ENCODE measurements around the gene AGBL3. TPM values are rescaled to one million over a fixed set of nuclear protein-coding genes. Genes with fewer than 3 reads are reported as not detected.
"Not testable (repeated sequence)": the region's sequence is repeated elsewhere in the genome, so short reads cannot be mapped to it uniquely, and the experiment has no call there.

AGBL3 gene
- total RNA-seq, 2 donors from 2014 or later = 2.1 to 2.4 TPM

DNA sequence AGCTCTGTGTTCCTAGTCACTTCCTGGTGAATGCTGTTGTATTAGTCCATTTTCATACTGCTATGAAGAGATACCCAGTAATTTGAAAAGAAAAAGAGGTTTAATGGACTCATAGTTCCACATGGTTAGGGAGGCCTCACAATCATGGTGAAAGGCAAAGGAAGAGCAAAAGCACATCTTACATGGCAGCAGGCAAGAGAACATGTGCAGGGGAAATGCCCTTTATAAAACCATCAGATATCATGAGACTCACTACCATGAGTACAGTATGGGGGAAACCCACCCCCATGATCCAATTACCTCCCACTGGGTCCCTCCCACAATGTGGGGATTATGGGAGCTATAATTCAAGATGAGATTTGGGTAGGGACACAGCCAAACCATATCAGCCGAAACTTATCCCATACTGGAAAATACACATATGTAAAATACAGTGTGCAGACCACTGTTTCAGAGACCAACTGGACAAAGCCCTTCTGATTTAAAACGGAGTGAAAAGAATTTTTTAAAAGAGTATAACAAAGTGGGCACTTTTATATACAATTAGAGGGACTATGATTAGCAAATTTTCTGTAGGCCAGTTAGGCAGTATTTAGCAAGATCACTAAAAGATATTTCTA, 176.2 kb downstream of the AGBL3 start:
- H3K27ac Mint-ChIP-seq = peak overlapping the region; percentile 2
- H3K27me3 Mint-ChIP-seq = no peaks in the 10 kb centered on the region
- H3K4me1 Mint-ChIP-seq = peaks cover 31% of the 10 kb centered on the region
- no peaks in the 10 kb centered on the region for H3K9me3 ChIP-seq (ENCODE audit: control insufficient read depth, low read length, poor library complexity, severe bottlenecking)
- no peak overlapping the region for H3K4me3 Mint-ChIP-seq
- DNase-seq (no peak), ATAC-seq (no peak)
- H3K36me3 Mint-ChIP-seq (ENCODE audit: low read depth) = no peaks in the 10 kb centered on the region

DNA sequence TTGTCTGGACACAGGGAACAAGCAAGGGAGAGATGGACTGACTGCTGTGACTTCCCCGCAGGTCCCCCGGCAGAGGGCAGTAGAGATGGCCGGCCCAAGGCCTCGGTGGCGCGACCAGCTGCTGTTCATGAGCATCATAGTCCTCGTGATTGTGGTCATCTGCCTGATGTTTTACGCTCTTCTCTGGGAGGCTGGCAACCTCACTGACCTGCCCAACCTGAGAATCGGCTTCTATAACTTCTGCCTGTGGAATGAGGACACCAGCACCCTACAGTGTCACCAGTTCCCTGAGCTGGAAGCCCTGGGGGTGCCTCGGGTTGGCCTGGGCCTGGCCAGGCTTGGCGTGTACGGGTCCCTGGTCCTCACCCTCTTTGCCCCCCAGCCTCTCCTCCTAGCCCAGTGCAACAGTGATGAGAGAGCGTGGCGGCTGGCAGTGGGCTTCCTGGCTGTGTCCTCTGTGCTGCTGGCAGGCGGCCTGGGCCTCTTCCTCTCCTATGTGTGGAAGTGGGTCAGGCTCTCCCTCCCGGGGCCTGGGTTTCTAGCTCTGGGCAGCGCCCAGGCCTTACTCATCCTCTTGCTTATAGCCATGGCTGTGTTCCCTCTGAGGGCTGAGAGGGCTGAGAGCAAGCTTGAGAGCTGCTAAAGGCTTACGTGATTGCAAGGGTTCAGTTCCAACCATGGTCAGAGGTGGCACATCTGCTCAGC, 178.2 kb downstream of the AGBL3 start:
- Mint-ChIP-seq H3K4me3 (no peak overlapping the region), H3K36me3 (ENCODE audit: low read depth) (no peaks in the 10 kb centered on the region), H3K27ac (peak overlapping the region; percentile 77), H3K27me3 (no peaks in the 10 kb centered on the region), H3K4me1 (peaks cover 45% of the 10 kb centered on the region)
- DNase-seq (no peak), ATAC-seq (no peak)
- no peaks in the 10 kb centered on the region for H3K9me3 ChIP-seq (ENCODE audit: control insufficient read depth, low read length, poor library complexity, severe bottlenecking)

DNA sequence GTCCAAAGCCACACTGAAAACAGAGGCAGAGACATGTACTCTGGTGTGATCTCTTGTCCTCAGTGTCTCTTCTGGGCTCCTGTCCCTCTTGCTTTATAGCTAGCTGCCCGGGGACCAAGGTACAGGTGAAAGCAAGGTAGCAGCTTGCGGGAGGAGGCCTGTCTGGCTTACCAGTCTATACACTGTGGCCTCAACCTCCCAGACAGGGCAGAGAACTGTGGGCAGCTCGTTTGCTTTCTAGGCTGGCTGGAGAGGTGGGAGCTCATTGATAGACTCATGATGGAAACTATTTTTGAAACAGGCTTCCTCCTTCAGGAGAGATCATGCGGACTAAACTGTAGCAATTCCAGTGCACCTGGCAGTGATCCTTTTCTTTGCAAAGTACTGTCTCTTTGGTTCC, 179.6 kb downstream of the AGBL3 start:
- DNase-seq = no peak
- H3K4me3 Mint-ChIP-seq = no peak overlapping the region
- no peaks in the 10 kb centered on the region for H3K36me3 Mint-ChIP-seq (ENCODE audit: low read depth)
- no peaks in the 10 kb centered on the region for H3K27me3 Mint-ChIP-seq
- peaks cover 39% of the 10 kb centered on the region for H3K4me1 Mint-ChIP-seq
- H3K9me3 ChIP-seq (ENCODE audit: control insufficient read depth, low read length, poor library complexity, severe bottlenecking) = no peaks in the 10 kb centered on the region
- H3K27ac Mint-ChIP-seq = peak overlapping the region; percentile 19
- ATAC-seq = no peak

DNA sequence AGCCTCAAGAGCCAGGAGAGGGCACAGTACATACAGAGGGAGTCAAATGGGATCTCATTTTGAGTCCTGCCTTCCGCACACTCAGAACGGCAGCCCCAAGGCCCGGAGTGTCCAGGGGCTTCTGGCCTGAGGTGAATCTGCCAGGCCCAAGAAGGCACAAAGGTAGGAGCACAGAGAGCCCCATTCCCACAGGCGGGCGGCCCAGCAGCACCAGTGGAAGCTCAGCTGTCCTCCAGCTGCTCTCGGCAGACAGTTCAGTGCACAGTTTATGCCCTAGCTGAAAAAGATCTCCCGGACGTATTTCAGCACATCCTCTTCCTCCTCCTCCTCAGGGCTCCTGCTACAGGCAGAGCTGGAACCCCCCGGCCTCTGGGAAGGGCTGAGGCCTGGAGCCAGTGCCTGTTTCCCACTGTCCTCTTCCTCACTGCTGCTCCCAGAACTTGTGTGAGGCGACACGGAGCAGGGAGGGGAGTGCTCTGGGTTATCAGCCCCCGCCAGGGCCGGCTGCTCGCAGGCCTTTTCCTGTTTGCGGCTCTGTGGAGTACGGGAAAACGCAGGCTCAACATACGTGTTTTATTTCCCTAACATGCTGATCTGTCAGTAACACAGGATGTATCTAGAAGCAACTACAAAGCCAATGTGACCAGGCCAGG, 180.2 kb downstream of the AGBL3 start:
- peaks cover 39% of the 10 kb centered on the region for H3K4me1 Mint-ChIP-seq
- H3K4me3 Mint-ChIP-seq = no peak overlapping the region
- DNase-seq (no peak), ATAC-seq (no peak)
- no peaks in the 10 kb centered on the region for H3K27me3 Mint-ChIP-seq
- H3K9me3 ChIP-seq (ENCODE audit: control insufficient read depth, low read length, poor library complexity, severe bottlenecking) = no peaks in the 10 kb centered on the region
- H3K27ac Mint-ChIP-seq = peak overlapping the region; percentile 97
- H3K36me3 Mint-ChIP-seq (ENCODE audit: low read depth) = no peaks in the 10 kb centered on the region

DNA sequence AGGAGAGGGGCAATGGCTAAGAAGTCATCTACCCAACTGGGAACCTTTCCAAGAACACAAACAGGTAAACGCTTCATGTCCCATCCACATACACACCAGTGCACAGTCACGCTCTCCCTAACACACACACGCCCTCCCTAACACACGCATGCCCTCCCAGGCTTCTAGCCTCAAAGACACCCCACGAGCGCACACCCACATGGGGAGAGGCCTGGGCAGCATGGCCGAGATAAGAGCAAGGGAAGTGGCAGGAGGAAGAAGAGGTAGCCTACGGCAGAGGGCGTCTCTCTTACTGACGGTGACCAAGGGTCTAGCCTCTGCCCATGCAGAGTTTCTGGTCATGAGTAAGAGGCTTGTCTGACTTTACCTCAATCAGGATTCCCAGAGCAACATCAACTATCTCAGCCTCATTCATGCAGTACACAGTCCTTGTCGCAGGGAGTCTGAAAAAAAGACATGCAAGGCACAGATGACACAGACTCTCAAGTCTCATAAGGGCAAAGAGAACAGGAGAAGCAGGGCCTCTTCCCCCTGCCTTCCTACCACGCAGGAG, 181.1 kb downstream of the AGBL3 start:
- DNase-seq = no peak

DNA sequence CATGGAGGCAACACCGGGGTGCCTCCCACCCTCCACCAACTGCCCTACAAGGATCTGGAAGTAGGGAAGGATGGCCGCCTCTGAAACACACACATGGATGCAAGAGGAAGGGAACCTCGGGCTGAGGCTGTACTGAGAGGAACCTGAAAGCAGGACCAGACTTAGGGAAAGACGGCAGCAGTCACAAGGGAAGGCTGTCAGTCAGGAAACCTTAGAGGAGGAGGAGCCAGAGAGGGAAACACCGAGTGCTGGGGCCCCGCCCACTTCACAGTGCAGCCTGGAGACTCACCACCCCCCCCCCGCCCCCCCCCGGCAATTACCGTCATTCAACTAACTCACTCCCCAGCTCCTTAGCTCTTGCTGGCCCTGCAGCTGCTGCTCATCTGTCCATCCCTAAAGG, 181.7 kb downstream of the AGBL3 start:
- H3K27me3 Mint-ChIP-seq = no peaks in the 10 kb centered on the region
- H3K36me3 Mint-ChIP-seq (ENCODE audit: low read depth) = no peaks in the 10 kb centered on the region
- peak overlapping the region; percentile 75 for H3K4me3 Mint-ChIP-seq
- peaks cover 41% of the 10 kb centered on the region for H3K4me1 Mint-ChIP-seq
- DNase-seq (peak in 1 of 3 donors; percentile 31), ATAC-seq (no peak)
- H3K9me3 ChIP-seq (ENCODE audit: control insufficient read depth, low read length, poor library complexity, severe bottlenecking) = no peaks in the 10 kb centered on the region
- peak overlapping the region; percentile 97 for H3K27ac Mint-ChIP-seq

More for the DNA sequence above, 181.1 kb downstream of the AGBL3 start:
- no peaks in the 10 kb centered on the region for H3K36me3 Mint-ChIP-seq (ENCODE audit: low read depth)
- no peak for ATAC-seq
- H3K27ac Mint-ChIP-seq = peak overlapping the region; percentile 97
- H3K4me3 Mint-ChIP-seq = peak overlapping the region; percentile 75
- no peaks in the 10 kb centered on the region for H3K9me3 ChIP-seq (ENCODE audit: control insufficient read depth, low read length, poor library complexity, severe bottlenecking)
- H3K27me3 Mint-ChIP-seq = no peaks in the 10 kb centered on the region
- peaks cover 41% of the 10 kb centered on the region for H3K4me1 Mint-ChIP-seq

DNA sequence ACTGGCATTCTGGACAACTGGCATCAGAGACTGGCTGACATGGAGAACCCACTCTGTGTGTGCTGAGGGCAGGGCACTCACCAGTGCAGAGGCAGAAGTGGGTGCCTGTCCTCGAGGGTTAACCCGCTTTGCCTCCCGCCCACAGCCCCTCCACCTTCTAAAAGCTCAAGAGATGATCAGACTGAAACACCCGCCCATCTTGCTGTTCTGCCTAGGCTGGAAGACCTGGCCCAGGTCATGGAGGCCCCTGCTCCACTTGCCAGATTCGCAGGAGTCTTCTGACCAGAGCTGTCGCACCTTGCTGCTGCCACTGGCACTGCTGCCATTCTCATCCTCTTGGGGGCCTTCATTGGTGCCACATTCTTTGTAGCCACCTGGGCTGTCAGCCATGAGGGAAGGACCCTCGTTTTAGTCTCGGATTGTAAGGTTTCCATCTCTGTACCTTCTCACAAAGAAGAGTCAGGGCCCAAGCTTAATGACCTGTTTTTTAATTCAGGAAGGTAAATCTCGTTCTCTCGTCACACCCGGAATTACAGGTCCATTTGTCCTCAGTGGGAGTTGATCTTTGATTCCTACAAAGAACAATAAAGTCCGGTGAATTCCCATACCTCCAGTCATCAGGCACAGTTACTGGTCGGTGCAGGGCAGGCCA, 182.3 kb downstream of the AGBL3 start:
- Mint-ChIP-seq H3K36me3 (ENCODE audit: low read depth) (no peaks in the 10 kb centered on the region), H3K27ac (peak overlapping the region; percentile 97), H3K4me3 (peak overlapping the region; percentile 89), H3K4me1 (peaks cover 41% of the 10 kb centered on the region), H3K27me3 (no peaks in the 10 kb centered on the region)
- DNase-seq = no peak
- ATAC-seq = no peak
- H3K9me3 ChIP-seq (ENCODE audit: control insufficient read depth, low read length, poor library complexity, severe bottlenecking) = no peaks in the 10 kb centered on the region

DNA sequence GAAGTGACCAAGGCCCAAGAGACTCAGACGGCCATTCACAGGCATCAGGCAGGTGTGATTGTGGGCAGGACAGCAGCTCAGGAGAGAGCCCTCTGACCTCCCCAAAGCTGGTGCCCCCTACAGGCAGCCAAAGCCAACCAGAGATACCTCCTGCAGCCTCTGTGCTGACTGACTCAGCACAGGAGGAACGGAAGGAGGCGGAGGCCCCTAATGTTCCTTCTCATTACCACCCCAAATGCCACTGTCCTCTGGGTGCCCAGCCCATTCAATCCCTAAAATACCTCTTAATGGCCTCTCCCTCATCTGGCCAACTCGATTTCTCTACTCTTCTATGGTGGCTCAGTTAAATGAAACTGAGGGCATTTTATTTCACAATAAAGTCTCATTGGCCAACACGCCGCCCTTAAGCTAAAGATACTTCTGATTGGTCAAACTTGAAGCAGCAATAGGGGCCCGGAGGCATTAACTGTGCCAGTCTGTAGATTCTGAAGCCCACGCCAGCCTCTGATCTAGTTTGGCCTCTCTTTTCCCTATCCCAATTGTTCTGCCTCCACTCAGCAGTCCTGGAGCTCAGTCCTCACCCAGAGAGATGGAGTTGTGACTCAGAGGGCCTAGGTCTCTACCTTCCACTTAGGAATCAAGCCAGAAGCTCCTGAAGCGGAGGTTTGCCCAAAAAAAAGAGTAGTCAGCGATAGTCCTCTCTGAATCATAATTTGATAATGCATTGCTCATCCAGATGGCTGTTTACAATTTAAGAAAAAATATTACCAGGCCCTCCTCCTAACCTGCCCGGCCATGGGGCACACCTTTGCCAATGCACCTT, 183.0 kb downstream of the AGBL3 start:
- no peaks in the 10 kb centered on the region for H3K27me3 Mint-ChIP-seq
- DNase-seq (peak; percentile 35 to 45 (median 35)), ATAC-seq (peak; percentile 44)
- H3K4me3 Mint-ChIP-seq = peak overlapping the region; percentile 89
- H3K36me3 Mint-ChIP-seq (ENCODE audit: low read depth) = no peaks in the 10 kb centered on the region
- peak overlapping the region; percentile 97 for H3K27ac Mint-ChIP-seq
- H3K4me1 Mint-ChIP-seq = peaks cover 35% of the 10 kb centered on the region
- H3K9me3 ChIP-seq (ENCODE audit: control insufficient read depth, low read length, poor library complexity, severe bottlenecking) = no peaks in the 10 kb centered on the region

DNA sequence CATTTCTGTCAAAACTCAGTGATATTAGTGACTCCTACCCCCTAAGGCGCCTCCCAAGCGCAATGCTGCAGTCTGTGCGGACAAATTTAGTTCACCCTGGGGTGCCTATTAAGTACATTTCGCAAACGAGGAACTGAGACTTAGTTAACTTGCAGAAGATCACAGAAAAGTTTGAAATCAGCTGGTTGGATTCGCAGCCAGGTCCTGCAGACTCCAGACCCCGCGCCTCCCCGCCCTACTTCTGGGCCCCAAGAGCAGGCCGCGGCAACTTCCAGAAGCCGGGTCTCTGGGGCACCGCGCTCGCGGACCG, 183.6 kb downstream of the AGBL3 start:
- Mint-ChIP-seq H3K4me3 (peak overlapping the region; percentile 89), H3K27ac (peak overlapping the region; percentile 97), H3K27me3 (no peaks in the 10 kb centered on the region), H3K36me3 (ENCODE audit: low read depth) (no peaks in the 10 kb centered on the region), H3K4me1 (peaks cover 35% of the 10 kb centered on the region)
- no peaks in the 10 kb centered on the region for H3K9me3 ChIP-seq (ENCODE audit: control insufficient read depth, low read length, poor library complexity, severe bottlenecking)
- DNase-seq (no peak), ATAC-seq (peak; percentile 9)

DNA sequence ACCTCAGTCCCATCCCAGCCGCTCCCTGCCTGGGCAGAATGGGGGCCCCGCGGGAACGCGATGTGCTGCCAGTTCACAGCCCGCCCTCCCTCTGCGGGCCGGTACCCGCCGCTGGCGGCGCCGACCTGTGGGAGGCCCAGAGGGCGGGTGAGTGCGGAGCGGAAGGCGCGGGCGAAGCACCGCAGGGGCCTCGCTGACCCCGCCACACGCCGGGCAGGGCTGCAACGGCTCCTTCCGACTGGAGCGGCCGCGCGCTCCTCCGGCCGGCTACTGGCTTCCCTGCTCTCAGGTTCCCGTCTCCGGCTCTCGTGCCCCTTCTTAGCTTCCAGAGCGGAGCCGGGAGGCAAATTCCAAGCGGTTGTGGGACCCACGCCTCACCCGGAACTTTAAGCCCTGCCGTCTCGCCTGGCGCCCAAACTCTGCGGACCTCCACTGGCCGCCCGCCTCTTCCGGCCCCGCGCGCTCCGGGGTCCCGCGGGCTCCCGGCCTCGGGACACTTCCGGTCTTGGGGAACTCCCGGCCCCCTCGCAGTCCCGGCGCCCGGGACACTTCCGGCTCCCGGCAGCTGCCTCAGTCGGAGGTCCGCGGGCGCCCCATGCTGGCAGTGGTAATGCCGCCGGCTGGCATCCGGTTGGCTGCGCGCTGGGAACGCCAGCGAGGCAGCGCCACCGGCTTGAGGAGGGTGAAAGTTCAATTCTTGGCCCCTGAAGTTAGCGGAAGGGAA, 184.1 kb downstream of the AGBL3 start, which contains the start of gene CYREN:
Gene CYREN, minus strand, starts transcription at position 434 of the 724 bp plus-strand sequence. CDS start 1,785 bp downstream, outside the sequence.
- H3K4me1 Mint-ChIP-seq = peaks cover 35% of the 10 kb centered on the region
- no peaks in the 10 kb centered on the region for H3K9me3 ChIP-seq (ENCODE audit: control insufficient read depth, low read length, poor library complexity, severe bottlenecking)
- peak within 1 kb of the TSS; percentile 97 for H3K27ac Mint-ChIP-seq
- H3K36me3 Mint-ChIP-seq (ENCODE audit: low read depth) = no peaks in the 10 kb centered on the region
- peak within 1 kb of the TSS; percentile 89 for H3K4me3 Mint-ChIP-seq
- ATAC-seq (peak; percentile 82), DNase-seq (peak; percentile 81 to 86 (median 82))
- H3K27me3 Mint-ChIP-seq = no peaks in the 10 kb centered on the region

DNA sequence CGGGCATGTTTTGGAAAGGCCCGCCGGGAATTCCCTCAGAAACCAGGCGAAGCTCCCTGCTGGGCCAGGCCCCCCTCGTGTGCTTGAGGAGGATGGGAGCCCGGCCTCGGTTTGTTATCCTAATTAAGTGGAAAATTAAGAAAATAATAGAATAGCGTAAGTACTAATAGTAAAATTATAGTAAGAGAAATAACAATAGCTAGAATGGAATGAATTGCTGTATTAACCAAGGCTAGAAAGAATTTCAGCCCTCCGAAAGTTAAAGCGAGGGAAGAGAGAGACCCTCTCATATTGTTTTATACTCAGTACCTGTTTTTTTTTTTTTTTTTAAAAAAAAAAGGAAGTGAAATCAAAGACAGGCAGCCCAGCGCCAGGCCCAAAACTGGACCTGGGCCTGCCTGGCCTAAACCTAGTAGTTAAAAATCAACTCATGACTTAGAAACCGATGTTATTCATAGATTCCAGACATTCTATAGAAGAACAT, 184.7 kb downstream of the AGBL3 start:
- not testable (repeated sequence) for ATAC-seq; H3K36me3 Mint-ChIP-seq (ENCODE audit: low read depth); H3K27me3 Mint-ChIP-seq; DNase-seq; H3K9me3 ChIP-seq (ENCODE audit: control insufficient read depth, low read length, poor library complexity, severe bottlenecking)
- peak overlapping the region; percentile 97 for H3K27ac Mint-ChIP-seq
- peaks cover 35% of the 10 kb centered on the region for H3K4me1 Mint-ChIP-seq
- H3K4me3 Mint-ChIP-seq = peak overlapping the region; percentile 89
